Measurements from ENCODE around the gene TRAK1.

The TRAK1 gene

GRCh38 chr3:42149532-42149931 lies 58.4 kb downstream of the TRAK1 start:
- peak overlapping the region; percentile 17 for H3K4me3 ChIP-seq (ENCODE audit: low read length)
- H3K36me3 ChIP-seq (ENCODE audit: insufficient read depth, low read length), result no peaks in the 10 kb centered on the region
- H3K9me3 ChIP-seq (ENCODE audit: low read length), result no peaks in the 10 kb centered on the region
- H3K27me3 ChIP-seq (ENCODE audit: insufficient read depth, low read length), result no peaks in the 10 kb centered on the region
- peaks cover 16% of the 10 kb centered on the region for H3K4me1 ChIP-seq (ENCODE audit: insufficient read depth, low read length)
- no peak overlapping the region for H2AFZ ChIP-seq (ENCODE audit: low read depth, low read length)

GRCh38 chr3:42149975-42150374 lies 58.8 kb downstream of the TRAK1 start:
- no peaks in the 10 kb centered on the region for H3K27me3 ChIP-seq (ENCODE audit: insufficient read depth, low read length)
- H3K36me3 ChIP-seq (ENCODE audit: insufficient read depth, low read length), result no peaks in the 10 kb centered on the region
- no peaks in the 10 kb centered on the region for H3K9me3 ChIP-seq (ENCODE audit: low read length)
- H3K4me1 ChIP-seq (ENCODE audit: insufficient read depth, low read length), result peaks cover 16% of the 10 kb centered on the region
- no peak overlapping the region for H2AFZ ChIP-seq (ENCODE audit: low read depth, low read length)
- H3K4me3 ChIP-seq (ENCODE audit: low read length), result peak overlapping the region; percentile 3

- Histone ChIP-seq H3K4me3 (ENCODE audit: low read length) (no peak overlapping the region), H3K36me3 (ENCODE audit: insufficient read depth, low read length) (no peaks in the 10 kb centered on the region), H3K4me1 (ENCODE audit: insufficient read depth, low read length) (peaks cover 16% of the 10 kb centered on the region), H2AFZ (ENCODE audit: low read depth, low read length) (no peak overlapping the region), H3K9me3 (ENCODE audit: low read length) (no peaks in the 10 kb centered on the region), H3K27me3 (ENCODE audit: insufficient read depth, low read length) (no peaks in the 10 kb centered on the region)
Observed at GRCh38 chr3:42151596-42152168, 60.5 kb downstream of the TRAK1 start.

GRCh38 chr3:42152193-42152592 lies 61.0 kb downstream of the TRAK1 start:
- Histone ChIP-seq H2AFZ (ENCODE audit: low read depth, low read length) (no peak overlapping the region), H3K27me3 (ENCODE audit: insufficient read depth, low read length) (no peaks in the 10 kb centered on the region), H3K9me3 (ENCODE audit: low read length) (no peaks in the 10 kb centered on the region), H3K4me3 (ENCODE audit: low read length) (no peak overlapping the region), H3K4me1 (ENCODE audit: insufficient read depth, low read length) (peaks cover 16% of the 10 kb centered on the region), H3K36me3 (ENCODE audit: insufficient read depth, low read length) (no peaks in the 10 kb centered on the region)

- Histone ChIP-seq H3K9me3 (ENCODE audit: low read length) (no peaks in the 10 kb centered on the region), H3K4me3 (ENCODE audit: low read length) (no peak overlapping the region), H3K36me3 (ENCODE audit: insufficient read depth, low read length) (no peaks in the 10 kb centered on the region), H3K27me3 (ENCODE audit: insufficient read depth, low read length) (no peaks in the 10 kb centered on the region), H3K4me1 (ENCODE audit: insufficient read depth, low read length) (peaks cover 16% of the 10 kb centered on the region), H2AFZ (ENCODE audit: low read depth, low read length) (no peak overlapping the region)
Observed at GRCh38 chr3:42153039-42153438, 61.9 kb downstream of the TRAK1 start.

GRCh38 chr3:42157540-42158538 lies 66.7 kb downstream of the TRAK1 start:
- Histone ChIP-seq H3K27me3 (ENCODE audit: insufficient read depth, low read length) (no peaks in the 10 kb centered on the region), H3K4me1 (ENCODE audit: insufficient read depth, low read length) (no peaks in the 10 kb centered on the region), H2AFZ (ENCODE audit: low read depth, low read length) (no peak overlapping the region), H3K9me3 (ENCODE audit: low read length) (no peaks in the 10 kb centered on the region), H3K36me3 (ENCODE audit: insufficient read depth, low read length) (no peaks in the 10 kb centered on the region), H3K4me3 (ENCODE audit: low read length) (no peak overlapping the region)

- Histone ChIP-seq H2AFZ (ENCODE audit: low read depth, low read length) (no peak overlapping the region), H3K9me3 (ENCODE audit: low read length) (no peaks in the 10 kb centered on the region), H3K36me3 (ENCODE audit: insufficient read depth, low read length) (no peaks in the 10 kb centered on the region), H3K27me3 (ENCODE audit: insufficient read depth, low read length) (no peaks in the 10 kb centered on the region), H3K4me3 (ENCODE audit: low read length) (no peak overlapping the region), H3K4me1 (ENCODE audit: insufficient read depth, low read length) (no peaks in the 10 kb centered on the region)
Observed at GRCh38 chr3:42159147-42159546, 68.0 kb downstream of the TRAK1 start.

- H3K4me1 ChIP-seq (ENCODE audit: insufficient read depth, low read length), result no peaks in the 10 kb centered on the region
- H2AFZ ChIP-seq (ENCODE audit: low read depth, low read length), result no peak overlapping the region
- no peaks in the 10 kb centered on the region for H3K9me3 ChIP-seq (ENCODE audit: low read length)
- no peaks in the 10 kb centered on the region for H3K27me3 ChIP-seq (ENCODE audit: insufficient read depth, low read length)
- H3K4me3 ChIP-seq (ENCODE audit: low read length), result no peak overlapping the region
- no peaks in the 10 kb centered on the region for H3K36me3 ChIP-seq (ENCODE audit: insufficient read depth, low read length)
Observed at GRCh38 chr3:42159706-42160472, 68.7 kb downstream of the TRAK1 start.

- H3K4me3 ChIP-seq (ENCODE audit: low read length), result no peak overlapping the region
- no peaks in the 10 kb centered on the region for H3K9me3 ChIP-seq (ENCODE audit: low read length)
- no peaks in the 10 kb centered on the region for H3K36me3 ChIP-seq (ENCODE audit: insufficient read depth, low read length)
Observed at GRCh38 chr3:42161050-42161935, 70.1 kb downstream of the TRAK1 start.

GRCh38 chr3:42162462-42162861 lies 71.3 kb downstream of the TRAK1 start:
- H3K36me3 ChIP-seq (ENCODE audit: insufficient read depth, low read length), result no peaks in the 10 kb centered on the region
- H3K4me3 ChIP-seq (ENCODE audit: low read length), result no peak overlapping the region
- H3K4me1 ChIP-seq (ENCODE audit: insufficient read depth, low read length), result no peaks in the 10 kb centered on the region
- H3K9me3 ChIP-seq (ENCODE audit: low read length), result no peaks in the 10 kb centered on the region
- H3K27me3 ChIP-seq (ENCODE audit: insufficient read depth, low read length), result no peaks in the 10 kb centered on the region
- no peak overlapping the region for H2AFZ ChIP-seq (ENCODE audit: low read depth, low read length)

More at GRCh38 chr3:42161050-42161935, 70.1 kb downstream of the TRAK1 start:
- Histone ChIP-seq H3K4me1 (ENCODE audit: insufficient read depth, low read length) (no peaks in the 10 kb centered on the region), H2AFZ (ENCODE audit: low read depth, low read length) (no peak overlapping the region), H3K27me3 (ENCODE audit: insufficient read depth, low read length) (no peaks in the 10 kb centered on the region)

- Histone ChIP-seq H3K9me3 (ENCODE audit: low read length) (no peaks in the 10 kb centered on the region), H3K36me3 (ENCODE audit: insufficient read depth, low read length) (no peaks in the 10 kb centered on the region), H3K4me3 (ENCODE audit: low read length) (no peak overlapping the region), H3K4me1 (ENCODE audit: insufficient read depth, low read length) (no peaks in the 10 kb centered on the region), H2AFZ (ENCODE audit: low read depth, low read length) (no peak overlapping the region), H3K27me3 (ENCODE audit: insufficient read depth, low read length) (no peaks in the 10 kb centered on the region)
Observed at GRCh38 chr3:42163622-42164244, 72.6 kb downstream of the TRAK1 start.

GRCh38 chr3:42164656-42165055 lies 73.5 kb downstream of the TRAK1 start:
- Histone ChIP-seq H3K27me3 (ENCODE audit: insufficient read depth, low read length) (no peaks in the 10 kb centered on the region), H3K4me3 (ENCODE audit: low read length) (no peak overlapping the region), H3K36me3 (ENCODE audit: insufficient read depth, low read length) (no peaks in the 10 kb centered on the region), H2AFZ (ENCODE audit: low read depth, low read length) (no peak overlapping the region), H3K9me3 (ENCODE audit: low read length) (no peaks in the 10 kb centered on the region), H3K4me1 (ENCODE audit: insufficient read depth, low read length) (no peaks in the 10 kb centered on the region)
